H9 (cell line): Measurements from ENCODE around the gene COA5. TPM values are rescaled to one million over a fixed set of nuclear protein-coding genes. Genes with fewer than 3 reads are reported as not detected.

Experiments
- DNase-seq: peaks from one replicate; pipeline ENCODE4 v3.0.0-alpha.2; 2017
- H2AFZ ChIP-seq: one replicate; pipeline ENCODE4 v1.6.1; 2013; ENCODE audit warnings: mild to moderate bottlenecking, low read length, control low read depth, moderate library complexity
- H2AK5ac ChIP-seq: 2 replicates; pipeline ENCODE4 v1.6.1; 2013; ENCODE audit warnings: low read length, control low read depth, mixed read lengths; ENCODE audit not compliant: insufficient read length
- H2BK120ac ChIP-seq: one replicate; pipeline ENCODE4 v1.6.1; 2013; ENCODE audit warnings: low read depth, mild to moderate bottlenecking, low read length, control low read depth, inconsistent platforms; ENCODE audit not compliant: poor library complexity, severe bottlenecking
- H2BK12ac ChIP-seq: 2 replicates; pipeline ENCODE4 v1.6.1; 2013; ENCODE audit warnings: low read length, control low read depth, mixed read lengths, low read depth; ENCODE audit not compliant: insufficient read length
- H2BK15ac ChIP-seq: 2 replicates; pipeline ENCODE4 v1.6.1; 2013; ENCODE audit warnings: low read depth, low read length, control low read depth
- H2BK20ac ChIP-seq: one replicate; pipeline ENCODE4 v1.6.1; 2013; ENCODE audit warnings: low read depth, mild to moderate bottlenecking, low read length, control low read depth, inconsistent platforms; ENCODE audit not compliant: poor library complexity, severe bottlenecking
- H2BK5ac ChIP-seq: 2 replicates; pipeline ENCODE4 v1.6.1; 2013; ENCODE audit warnings: low read length, control low read depth, mixed read lengths; ENCODE audit not compliant: insufficient read length
- H3K14ac ChIP-seq: 2 replicates; pipeline ENCODE4 v1.6.1; 2013; ENCODE audit warnings: low read length, control low read depth; ENCODE audit not compliant: insufficient read depth
- H3K18ac ChIP-seq: 2 replicates; pipeline ENCODE4 v1.6.1; 2013; ENCODE audit warnings: low read depth, mild to moderate bottlenecking, mixed read lengths, low read length, control low read depth; ENCODE audit not compliant: insufficient read length
- H3K23ac ChIP-seq: 2 replicates; pipeline ENCODE4 v1.6.1; 2013; ENCODE audit warnings: low read length, control low read depth, mixed read lengths, low read depth; ENCODE audit not compliant: insufficient read length
- H3K23me2 ChIP-seq: 2 replicates; pipeline ENCODE4 v1.6.1; 2013; ENCODE audit warnings: low read depth, mild to moderate bottlenecking, mixed read lengths, low read length, control low read depth; ENCODE audit not compliant: insufficient read length, poor library complexity, severe bottlenecking
- H3K27ac ChIP-seq: 2 replicates; pipeline ENCODE4 v1.5.1; 2013; ENCODE audit warnings: low read length, control low read depth, mixed read lengths, low read depth; ENCODE audit not compliant: insufficient read length
- H3K27me3 ChIP-seq: 2 replicates; pipeline ENCODE4 v1.6.1; 2013; ENCODE audit warnings: low read length, control low read depth, inconsistent platforms; ENCODE audit not compliant: insufficient read depth
- H3K4ac ChIP-seq: 2 replicates; pipeline ENCODE4 v1.6.1; 2013; ENCODE audit warnings: low read depth, mild to moderate bottlenecking, control low read depth, inconsistent platforms, low read length, moderate library complexity
- H3K4me1 ChIP-seq: 2 replicates; pipeline ENCODE4 v1.6.1; 2013; ENCODE audit warnings: low read length, control low read depth, inconsistent platforms; ENCODE audit not compliant: insufficient read depth
- H3K4me2 ChIP-seq: 2 replicates; pipeline ENCODE4 v1.6.1; 2013; ENCODE audit warnings: low read length, control low read depth, mixed read lengths; ENCODE audit not compliant: insufficient read length, insufficient read depth
- H3K56ac ChIP-seq: 2 replicates; pipeline ENCODE4 v1.6.1; 2013; ENCODE audit warnings: low read depth, mild to moderate bottlenecking, mixed read lengths, low read length, control low read depth; ENCODE audit not compliant: insufficient read length
- H3K79me1 ChIP-seq: 2 replicates; pipeline ENCODE4 v1.6.1; 2013; ENCODE audit warnings: low read depth, mild to moderate bottlenecking, moderate library complexity, low read length, control low read depth, inconsistent platforms; ENCODE audit not compliant: insufficient read depth, poor library complexity, severe bottlenecking
- H3K79me2 ChIP-seq: 2 replicates; pipeline ENCODE4 v1.6.1; 2013; ENCODE audit warnings: low read length, control low read depth, inconsistent platforms; ENCODE audit not compliant: insufficient read depth
- H3K9ac ChIP-seq: 2 replicates; pipeline ENCODE4 v1.6.1; 2013; ENCODE audit warnings: low read length, control low read depth, mixed read lengths; ENCODE audit not compliant: insufficient read length; ENCODE audit errors: extremely low read depth
- H3K9me3 ChIP-seq: one replicate; pipeline ENCODE4 v1.6.1; 2013; ENCODE audit warnings: low read depth, low read length, inconsistent platforms; ENCODE audit not compliant: control insufficient read depth
- H3T11ph ChIP-seq: one replicate; pipeline ENCODE4 v1.6.1; 2013; ENCODE audit warnings: mild to moderate bottlenecking, low read length, control low read depth, inconsistent platforms
- H4K20me1 ChIP-seq: one replicate; pipeline ENCODE4 v1.6.1; 2013; ENCODE audit not compliant: control insufficient read depth, insufficient read length, insufficient read depth
- H4K5ac ChIP-seq: 2 replicates; pipeline ENCODE4 v1.6.1; 2013; ENCODE audit warnings: low read depth, mild to moderate bottlenecking, mixed read lengths, low read length, control low read depth; ENCODE audit not compliant: insufficient read length
- H4K8ac ChIP-seq: replicated peaks from 2 replicates; pipeline ENCODE4 v1.6.1; 2013; ENCODE audit warnings: low read length, control low read depth, mixed read lengths, low read depth; ENCODE audit not compliant: insufficient read length
- H4K91ac ChIP-seq: 2 replicates; pipeline ENCODE4 v1.6.1; 2013; ENCODE audit warnings: low read depth, mild to moderate bottlenecking, moderate library complexity, mixed read lengths, low read length, control low read depth; ENCODE audit not compliant: insufficient read length
- H3K27ac Mint-ChIP-seq, 3 experiments: 2 replicates in 2 of 3; 3 replicates in 1 of 3; pipeline ENCODE4 v1.8.0; 2020 to 2021; ENCODE audit warnings: mixed read lengths in 3 of 3, mild to moderate bottlenecking in 1 of 3, moderate library complexity in 1 of 3
- H3K27me3 Mint-ChIP-seq: 2 replicates; pipeline ENCODE4 v1.8.0; 2021; ENCODE audit warnings: low read depth, mild to moderate bottlenecking, moderate library complexity, mixed read lengths
- H3K36me3 Mint-ChIP-seq, 3 experiments: 2 replicates in 2 of 3; 3 replicates in 1 of 3; pipeline ENCODE4 v1.8.0; 2020 to 2021; ENCODE audit warnings: low read depth in 3 of 3, mixed read lengths in 3 of 3; ENCODE audit not compliant: insufficient read depth in 1 of 3
- H3K4me1 Mint-ChIP-seq, 2 experiments: 2 replicates each; pipeline ENCODE4 v1.8.0; 2020; ENCODE audit warnings: mixed read lengths in 2 of 2
- H3K4me3 Mint-ChIP-seq, 2 experiments: 2 replicates in 1 of 2; 3 replicates in 1 of 2; pipeline ENCODE4 v1.8.0; 2020 to 2021; ENCODE audit warnings: mild to moderate bottlenecking in 2 of 2, mixed read lengths in 2 of 2, moderate library complexity in 1 of 2
- H3K9me3 Mint-ChIP-seq, 2 experiments: 2 replicates in 1 of 2; 3 replicates in 1 of 2; pipeline ENCODE4 v1.8.0; 2020; ENCODE audit warnings: mild to moderate bottlenecking in 2 of 2, mixed read lengths in 2 of 2, moderate library complexity in 1 of 2
- WGBS: extraction: QIAGEN DNeasy Blood & Tissue Kit; methylation state at CpG from one replicate; pipeline ENCODE4 v1.1.7; 2013; ENCODE audit warnings: missing lambda C conversion rate, low lambda C conversion rate, mixed read lengths; ENCODE audit not compliant: insufficient read length; ENCODE audit errors: extremely low coverage; 5-methylcytosine and 5-hydroxymethylcytosine counted together
- total RNA-seq: library from RNA; stranded (reverse); gene quantifications from 2 replicates; pipeline ENCODE4 v1.2.1, GENCODE V29; 2021
- TF ChIP-seq, protein P1 (sequence below): fragments of 200-600 bp; sonication (generic); conservative IDR thresholded peaks from 3 replicates; pipeline ENCODE4 v1.8.0; 2021; ENCODE audit warnings: antibody characterized with exemption, mild to moderate bottlenecking

Gene COA5
- total RNA-seq, 1 experiment from 2014 or later, result 23.6 TPM

DNA sequence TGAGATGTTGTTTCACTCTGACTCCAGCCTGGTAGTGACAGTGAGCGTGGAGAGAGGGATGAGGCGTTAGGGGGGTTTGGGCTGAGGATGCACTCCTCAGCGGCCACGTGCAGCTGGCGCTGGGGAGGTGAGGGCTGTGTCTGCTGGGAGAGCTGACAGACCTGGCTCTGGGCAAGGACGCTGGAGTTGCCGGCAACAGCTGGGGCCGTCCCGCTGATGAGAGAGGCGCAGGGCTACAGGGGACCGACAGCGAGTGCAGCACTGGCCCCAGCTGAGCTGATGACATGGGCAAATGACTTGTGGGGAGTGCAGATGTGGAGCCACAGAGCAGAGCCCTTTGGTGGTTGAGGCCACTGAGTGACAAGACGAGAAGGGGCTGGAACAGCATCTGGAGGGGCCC, 38.4 kb downstream of the COA5 start:
- H2AFZ ChIP-seq, result no peak overlapping the region
- TF ChIP-seq, protein P1, sequence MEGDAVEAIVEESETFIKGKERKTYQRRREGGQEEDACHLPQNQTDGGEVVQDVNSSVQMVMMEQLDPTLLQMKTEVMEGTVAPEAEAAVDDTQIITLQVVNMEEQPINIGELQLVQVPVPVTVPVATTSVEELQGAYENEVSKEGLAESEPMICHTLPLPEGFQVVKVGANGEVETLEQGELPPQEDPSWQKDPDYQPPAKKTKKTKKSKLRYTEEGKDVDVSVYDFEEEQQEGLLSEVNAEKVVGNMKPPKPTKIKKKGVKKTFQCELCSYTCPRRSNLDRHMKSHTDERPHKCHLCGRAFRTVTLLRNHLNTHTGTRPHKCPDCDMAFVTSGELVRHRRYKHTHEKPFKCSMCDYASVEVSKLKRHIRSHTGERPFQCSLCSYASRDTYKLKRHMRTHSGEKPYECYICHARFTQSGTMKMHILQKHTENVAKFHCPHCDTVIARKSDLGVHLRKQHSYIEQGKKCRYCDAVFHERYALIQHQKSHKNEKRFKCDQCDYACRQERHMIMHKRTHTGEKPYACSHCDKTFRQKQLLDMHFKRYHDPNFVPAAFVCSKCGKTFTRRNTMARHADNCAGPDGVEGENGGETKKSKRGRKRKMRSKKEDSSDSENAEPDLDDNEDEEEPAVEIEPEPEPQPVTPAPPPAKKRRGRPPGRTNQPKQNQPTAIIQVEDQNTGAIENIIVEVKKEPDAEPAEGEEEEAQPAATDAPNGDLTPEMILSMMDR, result no peak

More for the DNA sequence above, 38.4 kb downstream of the COA5 start:
- Histone ChIP-seq H3K9ac (no peak overlapping the region), H4K20me1 (no peaks in the 10 kb centered on the region), H4K91ac (no peak overlapping the region), H3K79me1 (no peaks in the 10 kb centered on the region), H3K23ac (no peak overlapping the region), H3K18ac (no peak overlapping the region), H4K8ac (no peak overlapping the region), H3K27me3 (no peaks in the 10 kb centered on the region), H2BK120ac (no peak overlapping the region), H2BK15ac (no peak overlapping the region), H3K4ac (no peak overlapping the region), H3K4me1 (no peaks in the 10 kb centered on the region), H2BK5ac (no peak overlapping the region), H2BK20ac (no peak overlapping the region), H2AK5ac (no peak overlapping the region), H3T11ph (no peak overlapping the region), H4K5ac (no peak overlapping the region), H3K23me2 (no peaks in the 10 kb centered on the region), H3K9me3 (no peaks in the 10 kb centered on the region), H3K27ac (no peak overlapping the region), H3K4me2 (no peak overlapping the region), H3K79me2 (no peaks in the 10 kb centered on the region), H3K14ac (no peak overlapping the region), H2BK12ac (no peak overlapping the region), H3K56ac (no peak overlapping the region)
- Mint-ChIP-seq H3K4me1 (no peaks in the 10 kb centered on the region), H3K9me3 (no peaks in the 10 kb centered on the region; a peak in 1 of 5 replicates), H3K4me3 (no peak overlapping the region), H3K27ac (peak overlapping the region in 1 of 3 experiments; percentile 92; a peak in 2 of 7 replicates), H3K36me3 (peaks cover 22 to 79% (median 55%) of the 10 kb centered on the region in 3 experiments; a peak in 6 of 7 replicates), H3K27me3 (peaks cover 2% of the 10 kb centered on the region)
- no CpG with 5 or more reads among the region's 13 CpGs for WGBS
- no peak for DNase-seq
